ENCODE measurements around the gene CCSER2.
"Not testable (repeated sequence)": the region's sequence is repeated elsewhere in the genome, so short reads cannot be mapped to it uniquely, and the experiment has no call there.

DNA sequence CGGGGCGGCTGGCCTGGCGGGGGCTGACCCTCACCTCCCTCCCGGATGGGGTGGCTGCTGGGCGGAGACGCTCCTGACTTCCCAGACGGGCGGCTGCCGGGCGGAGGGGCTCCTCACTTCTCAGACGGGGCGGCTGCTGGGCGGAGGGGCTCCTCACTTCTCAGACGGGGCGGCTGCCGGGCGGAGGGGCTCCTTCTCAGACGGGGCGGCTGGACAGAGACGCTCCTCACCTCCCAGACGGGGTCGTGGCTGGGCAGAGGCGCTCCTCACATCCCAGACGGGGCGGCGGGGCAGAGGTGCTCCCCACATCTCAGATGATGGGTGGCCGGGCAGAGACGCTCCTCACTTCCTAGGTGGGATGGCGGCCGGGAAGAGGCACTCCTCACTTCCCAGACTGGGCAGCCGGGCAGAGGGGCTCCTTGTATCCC, 19.2 kb downstream of the CCSER2 start:
- TF ChIP-seq, protein P1, sequence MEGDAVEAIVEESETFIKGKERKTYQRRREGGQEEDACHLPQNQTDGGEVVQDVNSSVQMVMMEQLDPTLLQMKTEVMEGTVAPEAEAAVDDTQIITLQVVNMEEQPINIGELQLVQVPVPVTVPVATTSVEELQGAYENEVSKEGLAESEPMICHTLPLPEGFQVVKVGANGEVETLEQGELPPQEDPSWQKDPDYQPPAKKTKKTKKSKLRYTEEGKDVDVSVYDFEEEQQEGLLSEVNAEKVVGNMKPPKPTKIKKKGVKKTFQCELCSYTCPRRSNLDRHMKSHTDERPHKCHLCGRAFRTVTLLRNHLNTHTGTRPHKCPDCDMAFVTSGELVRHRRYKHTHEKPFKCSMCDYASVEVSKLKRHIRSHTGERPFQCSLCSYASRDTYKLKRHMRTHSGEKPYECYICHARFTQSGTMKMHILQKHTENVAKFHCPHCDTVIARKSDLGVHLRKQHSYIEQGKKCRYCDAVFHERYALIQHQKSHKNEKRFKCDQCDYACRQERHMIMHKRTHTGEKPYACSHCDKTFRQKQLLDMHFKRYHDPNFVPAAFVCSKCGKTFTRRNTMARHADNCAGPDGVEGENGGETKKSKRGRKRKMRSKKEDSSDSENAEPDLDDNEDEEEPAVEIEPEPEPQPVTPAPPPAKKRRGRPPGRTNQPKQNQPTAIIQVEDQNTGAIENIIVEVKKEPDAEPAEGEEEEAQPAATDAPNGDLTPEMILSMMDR (IDR thresholded peaks at IDR 0.05): not testable (repeated sequence)
- TF ChIP-seq POLR2A (IDR thresholded peaks at IDR 0.05): not testable (repeated sequence)

All from right lobe of liver (tissue), 4 donors.